IMR-90 (cell line): ENCODE results near the gene BDH1. TPM values are rescaled to one million over a fixed set of nuclear protein-coding genes. Genes with fewer than 3 reads are reported as not detected.

Experiments
- ATAC-seq: fragments of 200-7000 bp; cut with Tn5 transposase; 2 replicates; pipeline ENCODE4 v1.9.1; 2020; ENCODE audit warnings: low read depth, mild to moderate bottlenecking, moderate library complexity
- BruUV-seq: library from RNA; stranded (reverse); fragments of 400-500 nt; replicated peaks from 2 replicates; lab custom pipeline; 2021; lab: Mats Ljungman, UMichigan
- CTCF ChIA-PET: fragments of 300-600 bp; formaldehyde crosslinking; extraction: SDS; loops from one replicate; lab custom pipeline; 2021; ENCODE audit warnings: antibody characterized with exemption; lab: Yijun Ruan, JAX
- POLR2A ChIA-PET: fragments of 300-600 bp; sonication (Branson Sonifier 250); formaldehyde crosslinking; loops from one replicate; lab custom pipeline; 2022; ENCODE audit warnings: antibody characterized with exemption; ENCODE audit not compliant: unreplicated experiment; lab: Charles Lee
- DNase-seq: peaks from one replicate; pipeline ENCODE4 v3.0.0; 2013
- H2AFZ ChIP-seq: replicated peaks from 2 replicates; pipeline ENCODE3; 2013; ENCODE audit warnings: low read length, mild to moderate bottlenecking; ENCODE audit not compliant: poor library complexity
- H2AK5ac ChIP-seq: 2 replicates; pipeline ENCODE4 v1.6.1; 2013; ENCODE audit warnings: low read depth, low read length, inconsistent platforms
- H2AK9ac ChIP-seq: replicated peaks from 2 replicates; pipeline ENCODE3; 2013; ENCODE audit warnings: mild to moderate bottlenecking, low read depth, low read length, moderate library complexity; ENCODE audit not compliant: poor library complexity
- H2BK120ac ChIP-seq: 2 replicates; pipeline ENCODE4 v1.6.1; 2013; ENCODE audit warnings: low read depth, low read length, inconsistent platforms
- H2BK15ac ChIP-seq: 3 replicates; pipeline ENCODE4 v1.6.1; 2013; ENCODE audit warnings: low read depth, low read length, inconsistent platforms
- H2BK20ac ChIP-seq: 2 replicates; pipeline ENCODE4 v1.6.1; 2013; ENCODE audit warnings: low read depth, mild to moderate bottlenecking, inconsistent platforms, low read length, moderate library complexity
- H2BK5ac ChIP-seq: 2 replicates; pipeline ENCODE4 v1.6.1; 2013; ENCODE audit warnings: mild to moderate bottlenecking, low read depth, low read length, inconsistent platforms; ENCODE audit not compliant: poor library complexity, severe bottlenecking
- H3K14ac ChIP-seq: replicated peaks from 2 replicates; pipeline ENCODE4 v1.6.1; 2013; ENCODE audit warnings: low read depth, low read length, inconsistent platforms
- H3K18ac ChIP-seq: 2 replicates; pipeline ENCODE4 v1.6.1; 2013; ENCODE audit warnings: low read depth, low read length, control low read depth
- H3K23ac ChIP-seq: 2 replicates; pipeline ENCODE4 v1.6.1; 2013; ENCODE audit warnings: low read depth, low read length, inconsistent platforms
- H3K27ac ChIP-seq: 2 replicates; pipeline ENCODE4 v1.5.1; 2013; ENCODE audit warnings: mild to moderate bottlenecking, control low read depth, low read length; ENCODE audit not compliant: insufficient read depth
- H3K27me3 ChIP-seq: 2 replicates; pipeline ENCODE4 v1.6.1; 2013; ENCODE audit warnings: low read length; ENCODE audit not compliant: control insufficient read depth, insufficient read depth
- H3K36me3 ChIP-seq: 2 replicates; pipeline ENCODE4 v1.6.1; 2013; ENCODE audit warnings: low read length, mixed read lengths; ENCODE audit not compliant: control insufficient read depth, insufficient read depth
- H3K4ac ChIP-seq: 2 replicates; pipeline ENCODE4 v1.6.1; 2013; ENCODE audit warnings: low read depth, low read length, inconsistent platforms
- H3K4me1 ChIP-seq: 2 replicates; pipeline ENCODE4 v1.6.1; 2013; ENCODE audit warnings: low read length, mixed read lengths; ENCODE audit not compliant: control insufficient read depth, insufficient read depth
- H3K4me2 ChIP-seq: 2 replicates; pipeline ENCODE4 v1.6.1; 2013; ENCODE audit warnings: low read depth, mild to moderate bottlenecking, control low read depth, low read length, moderate library complexity
- H3K4me3 ChIP-seq: 2 replicates; pipeline ENCODE4 v1.5.1; 2013; ENCODE audit warnings: low read depth, mild to moderate bottlenecking, control low read depth, low read length, moderate library complexity; ENCODE audit not compliant: insufficient read depth
- H3K56ac ChIP-seq: 2 replicates; pipeline ENCODE4 v1.6.1; 2013; ENCODE audit warnings: low read length, inconsistent platforms; ENCODE audit not compliant: insufficient read depth; ENCODE audit errors: extremely low read depth
- H3K79me1 ChIP-seq, 2 experiments: 2 replicates each; pipeline ENCODE4 v1.6.1; 2013; ENCODE audit warnings: low read length in 2 of 2, inconsistent platforms in 1 of 2, low read depth in 1 of 2
- H3K9ac ChIP-seq: 2 replicates; pipeline ENCODE4 v1.6.1; 2013; ENCODE audit warnings: low read depth, low read length, control low read depth
- H3K9me1 ChIP-seq: 2 replicates; pipeline ENCODE4 v1.6.1; 2013; ENCODE audit warnings: low read length, inconsistent platforms; ENCODE audit not compliant: insufficient read depth
- H3K9me3 ChIP-seq: 2 replicates; pipeline ENCODE4 v1.6.1; 2013; ENCODE audit warnings: low read length; ENCODE audit not compliant: control insufficient read depth, insufficient read depth
- H4K20me1 ChIP-seq: 2 replicates; pipeline ENCODE4 v1.6.1; 2013; ENCODE audit warnings: low read length, inconsistent platforms; ENCODE audit not compliant: insufficient read depth
- H4K5ac ChIP-seq: 2 replicates; pipeline ENCODE4 v1.6.1; 2013; ENCODE audit warnings: mild to moderate bottlenecking, low read depth, low read length, control low read depth
- H4K8ac ChIP-seq, 2 experiments: 2 replicates each; pipeline ENCODE4 v1.6.1; 2013; ENCODE audit warnings: low read depth in 2 of 2, low read length in 2 of 2, control low read depth in 1 of 2, inconsistent platforms in 1 of 2
- H4K91ac ChIP-seq: 2 replicates; pipeline ENCODE4 v1.6.1; 2013; ENCODE audit warnings: low read depth, low read length, inconsistent platforms; ENCODE audit not compliant: insufficient read depth
- BHLHE40 ChIP-seq: fragments of 150-350 bp; IDR thresholded peaks from 2 replicates; pipeline ENCODE4 v1.6.1; 2016; ENCODE audit warnings: mild to moderate bottlenecking, low read depth, low read length
- FOS ChIP-seq: fragments of 150-350 bp; IDR thresholded peaks from 2 replicates; pipeline ENCODE4 v1.6.1; 2016; ENCODE audit warnings: low read depth, low read length
- MAZ ChIP-seq: IDR thresholded peaks from 2 replicates; pipeline ENCODE4 v1.6.1; 2012; ENCODE audit warnings: low read depth, mild to moderate bottlenecking, low read length, improper control_type of control experiment, moderate library complexity, borderline replicate concordance
- MXI1 ChIP-seq: IDR thresholded peaks from 2 replicates; pipeline ENCODE4 v1.6.1; 2012; ENCODE audit warnings: low read depth, mild to moderate bottlenecking, low read length, moderate library complexity, borderline replicate concordance
- POLR2A ChIP-seq: IDR thresholded peaks from 2 replicates; pipeline ENCODE4 v1.6.1; 2012; ENCODE audit warnings: mild to moderate bottlenecking, low read depth, low read length
- RCOR1 ChIP-seq: IDR thresholded peaks from 2 replicates; pipeline ENCODE4 v1.6.1; 2012; ENCODE audit warnings: mild to moderate bottlenecking, low read length, improper control_type of control experiment; ENCODE audit not compliant: insufficient replicate concordance
- SMC3 ChIP-seq: fragments of 150-350 bp; IDR thresholded peaks from 2 replicates; pipeline ENCODE4 v1.6.1; 2016; ENCODE audit warnings: low read depth, mild to moderate bottlenecking, antibody characterized with exemption, low read length, moderate library complexity
- WGBS, 2 experiments: methylation state at CpG; one replicate each; pipeline versions ENCODE4 v1.1.5 to v1.1.7; 2013; ENCODE audit warnings: missing lambda C conversion rate in 2 of 2; ENCODE audit not compliant: insufficient read length in 1 of 2; ENCODE audit errors: extremely low coverage in 2 of 2; 5-methylcytosine and 5-hydroxymethylcytosine counted together
- dilution Hi-C: fragments of 300-500 bp; cut with HindIII; formaldehyde crosslinking; loops from one replicate; pipeline ENCODE4 v1.14.3; 2018; ENCODE audit warnings: low sequenced_read_pairs; ENCODE audit not compliant: unreplicated experiment
- in situ Hi-C: fragments of 300-500 bp; cut with MboI; formaldehyde crosslinking; loops from 3 replicates; pipeline ENCODE4 v1.14.3; 2019; ENCODE audit warnings: low sequenced_read_pairs, inconsistent platforms, mixed read lengths
- intact Hi-C: fragments of 100-400 bp; cut with micrococcal nuclease; formaldehyde crosslinking; loops from 2 replicates; pipeline ENCODE4 v1.10.0; 2022
- polyA plus RNA-seq, 3 experiments: library from polyadenylated mRNA; depleted of rRNA; stranded (reverse); fragments of >200 nt; gene quantifications; 2 replicates each; pipeline ENCODE4 v1.2.3, GENCODE V29; 2012; ENCODE audit warnings: low replicate concordance in 1 of 3
- total RNA-seq: library from RNA; depleted of rRNA; stranded (reverse); fragments of >200 nt; gene quantifications from 2 replicates; pipeline ENCODE4 v1.2.3, GENCODE V29; 2012

BDH1 gene
- total and polyA plus RNA-seq, 2 of the 4 experiments (the other 2 are of a cell fraction) = 2.7 to 4.4 TPM

- BruUV-seq = no TSS peak
- Histone ChIP-seq H4K91ac (no peak overlapping the region), H3K27me3 (0 out of 2 replicates have a peak, but pooled peaks cover 2% of the 10 kb centered on the region), H2BK5ac (no peak overlapping the region), H3K9me1 (no peaks in the 10 kb centered on the region), H4K8ac (no peak overlapping the region), H3K23ac (no peak overlapping the region), H2BK20ac (no peak overlapping the region), H3K4me2 (no peak overlapping the region), H3K4me1 (no peaks in the 10 kb centered on the region), H4K5ac (no peak overlapping the region), H3K56ac (no peak overlapping the region), H3K9me3 (no peaks in the 10 kb centered on the region), H2BK120ac (no peak overlapping the region), H3K4me3 (no peak overlapping the region), H3K14ac (no peak overlapping the region), H4K20me1 (no peaks in the 10 kb centered on the region), H3K18ac (no peak overlapping the region), H2AFZ (no peak overlapping the region), H3K36me3 (no peaks in the 10 kb centered on the region), H3K27ac (no peak overlapping the region), H3K4ac (no peak overlapping the region), H2AK5ac (no peak overlapping the region), H2AK9ac (no peak overlapping the region), H2BK15ac (no peak overlapping the region), H3K9ac (no peak overlapping the region), H3K79me1 (no peaks in the 10 kb centered on the region)
- ATAC-seq = no peak
- WGBS, 2 experiments = 90% methylated on average over 2 of the region's 6 CpGs; no CpG with 5 or more reads in 1 of the 2 experiments
- CTCF ChIA-PET = no interaction called here
- dilution Hi-C loops = no loop called here
- POLR2A ChIA-PET = no interaction called here
- TF ChIP-seq FOS = no peak
- no peak for TF ChIP-seq RCOR1
- no peak for TF ChIP-seq POLR2A
- TF ChIP-seq BHLHE40 = no peak
- TF ChIP-seq MAZ = no peak
- TF ChIP-seq SMC3 = no peak
- no peak for TF ChIP-seq MXI1
- DNase-seq = no peak
- intact Hi-C loops = no loop called here
- in situ Hi-C loops = no loop called here
Measured at GRCh38 chr3:197591816-197592215, 36.0 kb upstream of the BDH1 start.
